Mucosa of gallbladder (tissue), 1 donor: ENCODE measurements around the gene KERA. TPM values are rescaled to one million over a fixed set of nuclear protein-coding genes. Genes with fewer than 3 reads are reported as not detected.
A peak's percentile ranks its signal among the peaks of the same experiment; 100 is the strongest.

ENCODE experiments used
- DNase-seq: peaks from one replicate; pipeline ENCODE4 v3.0.0-alpha.2; 2020; ENCODE audit warnings: low spot score
- total RNA-seq: library from RNA; stranded (reverse); gene quantifications from one replicate; pipeline ENCODE4 v1.2.1, GENCODE V29; 2021
- donor health status: DM: no; HTN: no; CAD: no.

KERA gene
- total RNA-seq, 1 donor from 2014 or later: not detected

DNA sequence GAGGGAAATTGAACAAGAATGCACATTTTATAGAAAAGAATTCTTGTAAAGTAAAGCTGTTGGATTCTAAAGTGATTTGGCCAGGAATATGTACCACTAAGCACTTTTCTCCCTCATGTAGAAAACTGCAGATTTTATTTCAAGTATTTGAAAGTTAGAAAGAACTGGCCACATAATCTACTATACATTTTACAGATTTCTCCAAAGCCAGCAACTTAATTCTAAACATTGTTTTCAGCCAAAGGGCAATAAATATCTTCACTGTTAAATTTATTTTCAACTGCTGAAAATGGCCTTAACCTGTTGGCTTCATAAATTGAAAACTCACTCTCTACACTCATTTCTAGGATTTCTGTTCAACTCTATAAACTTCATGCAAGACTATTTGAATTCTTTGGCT, 15.6 kb upstream of the KERA start:
- DNase-seq: no peak

DNA sequence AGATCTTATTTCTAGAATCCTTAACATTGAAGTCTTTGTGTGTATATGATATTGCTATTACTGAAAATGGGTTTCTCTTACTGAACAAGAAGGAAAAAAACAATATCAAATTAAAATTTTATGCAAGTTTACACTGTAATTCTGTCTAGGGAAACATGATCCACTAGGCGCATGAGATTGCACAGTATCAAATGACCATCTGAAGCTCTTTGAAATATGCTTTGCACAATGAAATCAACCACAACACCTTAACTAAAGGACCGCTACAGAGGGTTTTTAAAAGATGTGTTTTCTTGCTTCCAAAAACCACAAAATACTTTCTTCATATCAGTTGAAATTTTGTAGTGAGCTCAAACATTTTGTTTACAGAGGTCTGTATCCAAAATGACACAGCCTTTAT, 15.1 kb upstream of the KERA start:
- no peak for DNase-seq

DNA sequence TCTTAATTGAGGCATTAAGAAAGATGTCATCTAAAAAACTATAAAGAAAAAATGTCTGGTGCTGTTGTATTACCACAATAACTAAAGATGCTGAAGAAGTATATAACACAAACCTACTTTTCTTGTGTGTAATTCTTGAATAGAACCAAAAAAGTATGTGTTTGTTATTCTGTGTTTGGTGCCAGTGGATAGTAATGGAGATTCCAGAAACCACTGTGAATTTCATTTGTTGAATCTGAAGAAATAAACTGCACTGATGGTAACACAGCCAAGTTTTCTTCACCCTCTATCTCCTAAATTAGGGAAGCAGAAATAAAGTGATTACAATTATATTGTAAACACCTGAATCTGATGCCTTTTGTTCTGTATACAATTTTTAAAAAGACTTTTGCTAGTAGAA, 13.1 kb upstream of the KERA start:
- no peak for DNase-seq

DNA sequence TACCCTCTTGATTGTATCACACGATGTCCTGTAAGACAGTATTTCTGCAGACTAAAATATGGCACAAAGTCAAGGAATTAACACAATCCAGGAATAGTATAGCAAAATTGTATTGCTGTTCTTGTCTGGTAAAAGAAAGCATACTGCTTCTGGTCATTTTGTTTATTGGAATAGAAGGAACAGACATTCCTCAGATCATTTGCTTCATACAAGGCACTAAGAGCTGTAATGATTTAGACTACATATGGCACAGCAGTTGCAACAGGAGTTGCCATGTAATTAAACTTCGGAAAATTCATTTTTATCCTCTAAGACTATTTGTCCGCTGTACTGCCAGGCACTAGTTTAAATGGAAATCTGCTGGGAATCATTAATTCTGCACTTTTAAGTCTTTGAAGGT, 7.6 kb upstream of the KERA start:
- no peak for DNase-seq

DNA sequence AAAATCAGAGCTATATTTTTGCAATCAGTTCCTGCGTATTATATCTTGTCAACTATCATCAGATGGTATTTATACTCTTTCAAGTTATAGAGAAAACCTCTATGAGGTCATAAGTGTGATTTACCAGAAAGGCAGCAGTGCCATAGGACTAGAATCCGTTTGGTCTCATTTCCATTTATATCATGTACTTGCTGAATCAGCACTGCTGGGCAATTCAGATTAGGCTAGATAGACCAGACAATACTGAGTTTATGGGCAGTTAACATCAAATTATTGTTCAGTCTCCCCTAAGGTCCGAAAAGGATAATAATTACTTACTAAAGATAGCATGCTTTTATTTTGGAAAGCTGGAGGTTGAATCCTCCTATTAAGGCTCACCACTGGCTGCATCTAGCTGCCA, 6.8 kb upstream of the KERA start:
- no peak for DNase-seq

DNA sequence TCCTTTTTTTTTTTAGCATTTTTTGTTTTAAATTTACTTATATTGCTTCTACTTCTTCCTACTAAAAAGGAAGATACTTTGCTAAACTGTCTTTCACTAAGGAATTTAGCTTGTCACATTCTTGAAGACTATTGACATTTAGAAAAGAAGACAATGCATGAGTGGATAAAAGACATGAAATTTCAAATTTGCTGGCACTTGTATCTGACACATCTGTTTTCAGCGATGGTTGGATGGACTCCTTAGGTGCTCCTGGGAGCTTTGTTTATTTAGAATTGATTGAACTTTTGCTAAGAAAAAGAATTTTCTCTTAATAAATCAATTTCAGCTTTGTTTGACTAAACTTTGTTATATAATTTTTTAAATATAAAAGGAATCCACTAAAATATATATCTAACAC, 3.3 kb upstream of the KERA start:
- no peak for DNase-seq

DNA sequence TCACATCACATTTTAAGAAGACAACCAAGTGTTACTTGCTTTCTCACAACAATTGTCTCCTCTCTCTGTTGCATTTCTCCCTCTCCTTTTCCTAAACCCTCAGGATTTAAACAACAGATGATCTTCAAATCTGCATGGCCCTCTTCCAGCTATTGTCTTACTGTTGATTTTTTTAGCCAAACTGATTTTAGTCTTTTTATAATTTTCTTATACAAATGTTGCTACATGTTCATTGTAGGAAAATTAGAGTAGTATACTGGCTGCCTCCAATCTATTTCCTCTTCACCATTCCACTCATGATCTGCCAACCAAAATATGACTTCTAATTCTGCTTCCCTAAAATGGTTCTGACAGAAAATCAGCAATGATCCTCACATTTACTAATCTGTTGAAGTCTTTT, 1.4 kb upstream of the KERA start:
- no peak for DNase-seq

DNA sequence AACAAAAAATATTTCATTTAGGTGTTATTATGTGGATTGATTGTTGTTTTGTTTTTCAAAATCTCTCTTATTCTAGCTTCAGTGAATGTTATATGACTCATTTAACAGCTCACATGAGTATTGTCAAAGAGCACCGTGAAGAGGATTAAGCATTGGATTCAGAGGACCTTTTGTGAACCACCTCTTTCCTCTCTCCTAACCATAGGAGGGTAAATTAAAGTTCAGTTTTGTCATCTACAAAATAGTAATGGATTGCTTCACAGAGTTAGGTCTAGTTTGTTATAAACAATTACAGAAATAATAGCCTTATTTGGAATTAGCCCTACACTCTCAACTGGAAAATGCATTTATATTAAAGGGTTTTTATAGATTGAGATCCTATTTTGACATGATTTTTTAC, 962 bp upstream of the KERA start:
- DNase-seq: no peak

DNA sequence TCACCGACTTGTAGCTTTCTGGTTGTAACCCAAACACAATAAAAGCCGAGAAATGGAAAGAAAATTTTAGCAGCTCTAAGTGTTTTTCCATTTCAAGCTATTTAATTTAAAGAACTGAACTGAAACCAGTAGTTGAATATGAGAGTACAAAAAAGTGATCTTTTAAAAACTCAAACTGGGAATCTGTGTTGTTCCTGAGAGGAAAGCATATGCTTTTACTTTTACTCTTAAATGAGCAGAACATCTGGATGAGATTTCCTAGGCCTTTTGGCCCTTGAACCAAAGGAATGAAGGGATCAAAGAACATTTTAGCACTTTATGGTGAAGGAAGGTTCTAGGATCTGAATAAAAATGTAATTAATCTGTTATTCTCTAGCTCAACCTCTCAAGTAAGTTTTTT, 1.3 kb downstream of the KERA start:
- no peak for DNase-seq

DNA sequence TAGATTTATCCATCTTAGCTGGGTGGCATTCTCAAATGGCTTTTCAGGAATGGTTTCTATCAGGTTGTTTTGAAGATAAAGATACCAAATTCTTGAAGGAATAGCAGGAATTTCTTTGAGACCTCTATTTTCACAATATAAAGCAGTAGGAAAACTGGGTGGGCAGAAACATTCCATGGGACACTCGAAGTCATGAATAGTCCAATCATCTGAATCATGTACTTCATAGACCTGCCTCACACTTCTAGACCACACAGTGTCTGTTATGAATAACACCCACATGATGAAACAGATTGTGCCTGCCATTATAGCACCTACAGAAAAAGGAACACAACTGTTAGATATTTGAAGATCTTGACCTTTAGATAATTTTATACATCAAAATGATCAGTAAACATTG, 1.8 kb downstream of the KERA start:
- DNase-seq: no peak

DNA sequence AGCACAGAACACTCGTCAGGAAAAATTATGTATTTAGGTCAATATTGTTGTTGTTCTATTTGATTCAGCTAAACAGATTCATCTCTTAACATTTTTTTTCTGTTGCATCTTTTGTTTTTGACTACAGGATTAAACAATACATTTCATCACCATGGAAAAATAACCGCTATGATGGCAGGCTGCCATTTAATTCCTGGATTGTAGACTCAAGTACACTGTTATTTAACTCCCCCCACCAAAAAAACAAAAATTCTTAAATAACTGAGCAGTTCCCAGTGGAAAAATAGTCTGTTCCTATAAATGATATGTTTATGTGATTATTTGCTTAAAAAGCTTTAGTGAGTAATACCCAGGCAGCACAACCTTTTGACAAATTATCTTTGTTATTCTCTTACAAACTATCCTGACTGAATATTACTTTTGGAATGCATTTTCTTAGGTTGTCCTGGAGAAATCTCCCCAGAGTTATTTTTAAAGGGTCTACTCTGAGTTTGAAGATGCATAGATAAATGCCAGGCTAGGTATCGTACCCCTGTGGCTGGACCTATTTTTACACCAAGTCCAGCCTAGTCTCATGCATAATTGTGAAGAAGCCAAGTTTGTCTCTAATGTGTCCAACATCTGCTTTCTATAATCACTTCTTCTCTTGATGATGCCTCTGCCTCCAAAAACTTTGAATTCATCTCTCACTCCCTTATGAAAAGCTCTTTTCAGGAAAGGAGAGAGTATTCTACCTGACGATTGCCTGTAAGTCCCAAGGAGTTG, 3.7 kb downstream of the KERA start:
- peak; percentile 22 for DNase-seq

DNA sequence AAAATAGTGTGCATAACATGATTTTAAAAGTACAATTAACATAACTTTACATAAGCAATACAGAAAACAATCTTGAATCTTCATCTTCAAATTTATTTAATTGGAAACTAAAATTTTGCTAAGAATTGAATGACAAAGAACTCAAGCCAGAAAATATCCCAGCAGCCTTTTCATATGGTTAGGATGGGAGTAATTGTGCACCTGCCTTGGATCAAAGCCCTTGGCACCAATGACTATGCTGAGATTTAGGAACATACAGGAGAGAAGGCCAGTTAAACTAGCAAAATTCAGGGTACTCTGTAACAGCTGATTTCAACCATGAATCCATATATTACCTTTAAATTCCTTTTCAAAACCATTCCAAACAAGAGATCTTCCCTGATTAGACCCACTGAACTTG, 5.8 kb downstream of the KERA start:
- no peak for DNase-seq

DNA sequence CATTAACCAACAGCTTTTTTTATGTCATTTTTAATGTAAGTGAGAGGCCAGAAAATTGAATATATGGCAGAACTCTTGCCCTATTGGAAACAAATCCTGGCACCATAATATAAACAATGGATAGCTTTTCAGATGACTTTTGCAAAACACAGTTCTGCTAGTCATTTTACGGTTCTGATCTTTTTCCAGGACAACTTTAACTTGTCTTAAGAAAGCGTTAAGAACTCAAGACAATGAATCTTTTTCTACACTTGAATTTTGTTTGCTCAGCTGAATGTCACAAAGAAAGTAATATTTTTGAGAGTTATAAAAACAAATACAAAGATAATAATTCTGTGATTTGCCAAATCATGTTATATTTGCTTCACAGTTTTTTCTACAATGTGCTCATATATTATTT, 13.2 kb downstream of the KERA start:
- DNase-seq: no peak

DNA sequence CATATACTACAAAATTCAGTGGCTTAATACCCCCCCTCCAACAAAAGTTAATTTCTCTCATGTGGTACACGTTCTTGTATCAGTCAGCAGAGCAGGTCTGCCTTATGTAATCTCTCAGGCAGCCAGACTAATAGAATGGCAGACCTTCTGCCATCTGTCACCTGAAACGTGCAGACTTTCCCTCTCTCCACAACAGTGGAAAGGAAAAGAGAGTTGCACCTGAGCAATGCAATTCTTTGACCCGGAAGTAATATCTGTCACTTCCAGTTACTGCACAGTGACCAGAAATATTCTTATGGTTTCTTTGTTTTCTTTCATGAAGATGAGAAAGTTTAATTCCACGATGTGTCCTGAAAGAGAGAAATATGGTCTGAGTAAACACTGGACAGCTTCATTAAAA, 14.4 kb downstream of the KERA start:
- DNase-seq: no peak

DNA sequence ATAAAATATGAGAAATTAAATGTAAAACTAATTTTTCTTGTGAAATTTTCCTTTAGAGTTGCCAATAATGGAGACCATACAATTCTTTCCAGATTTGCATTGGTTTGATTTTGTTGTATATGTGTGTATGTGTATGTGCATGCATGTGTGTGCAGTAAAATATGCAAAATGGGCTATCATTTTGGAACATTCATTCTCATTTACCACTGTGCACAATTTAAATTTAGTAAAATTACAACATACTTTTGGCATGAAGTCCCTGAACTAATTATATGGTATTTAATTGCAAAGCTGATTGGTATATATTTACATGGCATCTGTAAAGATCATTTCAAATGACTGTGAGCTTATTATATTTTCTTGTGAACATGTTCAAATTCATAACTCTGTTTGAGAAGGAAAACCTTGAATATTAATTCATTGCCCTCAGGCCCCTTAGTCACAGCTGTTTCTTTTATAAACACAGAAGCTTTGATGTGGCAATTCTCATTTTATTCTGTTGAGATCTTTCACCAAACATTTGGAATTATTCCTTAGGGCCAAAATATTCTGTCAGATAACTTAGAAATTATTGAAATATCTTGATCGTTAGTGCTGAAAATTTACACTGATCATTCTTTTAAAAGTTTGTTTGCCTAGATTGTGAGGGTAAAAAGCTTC, 17.6 kb downstream of the KERA start:
- no peak for DNase-seq

DNA sequence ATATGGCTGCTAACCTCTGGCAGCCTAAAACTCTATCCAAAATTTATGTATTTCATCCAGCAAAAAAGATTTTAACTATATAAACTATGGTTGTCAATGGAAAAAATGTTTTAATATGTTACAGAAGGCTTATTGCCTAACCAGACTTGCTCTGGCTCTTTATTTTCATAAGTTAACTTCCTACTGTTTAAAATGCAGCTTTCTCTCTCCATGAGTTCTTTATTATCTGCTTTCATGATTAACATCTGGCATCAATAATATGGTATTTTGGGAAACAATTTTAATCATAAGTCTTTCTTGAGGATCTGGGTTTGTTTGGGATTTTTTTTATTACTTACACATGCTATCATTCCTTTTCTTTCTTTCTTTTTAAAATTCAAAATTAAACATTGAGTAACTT, 20.5 kb downstream of the KERA start:
- no peak for DNase-seq

DNA sequence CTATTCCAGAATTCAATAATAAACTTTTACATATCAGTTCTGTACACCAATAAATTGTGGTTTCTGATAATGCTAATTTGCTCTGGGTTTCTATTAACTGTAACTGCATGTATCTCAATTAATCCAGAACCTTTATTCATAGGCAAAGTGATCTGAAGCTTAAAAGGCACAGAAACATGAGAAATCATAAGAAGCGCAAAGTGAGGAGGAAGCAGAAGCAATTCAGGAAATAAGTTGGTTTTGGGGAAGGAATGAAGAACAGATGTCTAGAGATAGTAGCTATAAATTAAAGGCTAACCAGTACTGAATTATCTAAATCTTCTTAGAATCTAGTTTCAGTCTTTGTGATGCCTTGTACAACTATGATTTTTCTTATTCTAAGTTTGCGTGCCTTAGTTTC, 24.6 kb downstream of the KERA start:
- no peak for DNase-seq

DNA sequence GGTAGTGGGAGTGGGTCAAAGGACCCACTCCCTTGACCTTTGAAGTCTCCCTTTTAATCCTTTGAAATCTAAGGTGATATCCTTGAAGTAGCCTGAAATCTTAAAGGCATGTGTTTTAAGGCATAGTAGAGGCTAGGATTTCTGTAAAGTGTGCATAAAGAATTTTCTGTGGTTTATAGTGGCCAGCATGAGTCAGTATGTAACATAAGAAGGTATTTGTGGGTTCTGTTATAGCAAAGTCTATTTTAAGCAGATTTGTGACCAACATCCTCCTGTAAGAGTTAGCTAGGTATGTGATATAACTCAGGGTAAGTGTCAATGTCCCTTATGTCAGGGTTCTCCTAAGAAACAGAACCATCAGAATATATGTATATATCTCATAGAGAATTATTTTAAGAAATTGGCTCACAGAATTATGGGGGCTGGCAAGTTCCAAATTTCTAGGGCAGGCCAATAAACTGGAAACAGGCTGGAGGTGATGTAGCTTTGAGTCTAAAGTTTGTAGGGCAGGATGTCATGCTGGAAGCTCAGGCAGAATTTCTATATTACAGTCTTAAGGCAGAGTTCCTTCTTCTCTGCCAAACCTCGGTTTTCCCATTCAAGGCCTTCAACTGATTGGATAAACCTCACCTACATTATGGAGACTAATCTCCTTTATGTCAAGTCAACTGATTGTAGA, 34.4 kb downstream of the KERA start:
- DNase-seq: no peak

DNA sequence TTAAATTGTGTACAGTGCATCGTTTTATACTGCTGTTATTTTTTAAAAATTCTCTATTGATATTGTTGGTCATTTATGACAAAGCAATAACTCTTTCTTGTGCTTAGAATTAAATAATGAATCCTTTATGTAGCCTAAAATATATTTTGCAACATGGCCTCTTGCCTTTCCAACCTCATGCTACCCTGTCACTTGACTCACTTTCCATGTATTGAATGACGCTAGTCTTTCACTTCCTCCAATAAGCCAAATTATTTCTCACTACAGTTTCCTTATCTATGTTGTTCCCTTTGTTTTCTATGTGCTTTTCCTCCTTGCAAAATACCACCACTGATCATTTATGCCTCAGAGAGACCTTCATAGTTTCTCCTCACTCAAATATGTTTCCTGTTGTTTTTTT, 36.7 kb downstream of the KERA start:
- DNase-seq: no peak

DNA sequence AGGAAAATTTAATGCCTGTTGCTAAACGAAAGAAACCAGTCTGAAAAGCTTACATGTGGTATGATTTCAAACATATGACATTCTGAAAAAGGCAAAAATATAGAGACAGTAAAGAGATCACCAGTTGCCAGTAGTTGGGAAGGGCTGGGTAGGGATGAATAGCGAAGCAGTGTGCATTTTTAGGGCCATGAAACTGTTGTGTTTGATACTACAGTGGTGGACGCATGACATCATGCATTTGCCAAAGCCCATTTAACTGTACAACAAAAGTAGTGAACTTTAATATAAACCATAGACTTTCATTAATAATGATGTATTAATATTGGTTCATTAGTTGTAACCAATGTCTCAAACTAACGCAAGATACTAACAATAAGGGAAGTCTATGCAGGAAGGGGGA, 38.4 kb downstream of the KERA start:
- DNase-seq: no peak

DNA sequence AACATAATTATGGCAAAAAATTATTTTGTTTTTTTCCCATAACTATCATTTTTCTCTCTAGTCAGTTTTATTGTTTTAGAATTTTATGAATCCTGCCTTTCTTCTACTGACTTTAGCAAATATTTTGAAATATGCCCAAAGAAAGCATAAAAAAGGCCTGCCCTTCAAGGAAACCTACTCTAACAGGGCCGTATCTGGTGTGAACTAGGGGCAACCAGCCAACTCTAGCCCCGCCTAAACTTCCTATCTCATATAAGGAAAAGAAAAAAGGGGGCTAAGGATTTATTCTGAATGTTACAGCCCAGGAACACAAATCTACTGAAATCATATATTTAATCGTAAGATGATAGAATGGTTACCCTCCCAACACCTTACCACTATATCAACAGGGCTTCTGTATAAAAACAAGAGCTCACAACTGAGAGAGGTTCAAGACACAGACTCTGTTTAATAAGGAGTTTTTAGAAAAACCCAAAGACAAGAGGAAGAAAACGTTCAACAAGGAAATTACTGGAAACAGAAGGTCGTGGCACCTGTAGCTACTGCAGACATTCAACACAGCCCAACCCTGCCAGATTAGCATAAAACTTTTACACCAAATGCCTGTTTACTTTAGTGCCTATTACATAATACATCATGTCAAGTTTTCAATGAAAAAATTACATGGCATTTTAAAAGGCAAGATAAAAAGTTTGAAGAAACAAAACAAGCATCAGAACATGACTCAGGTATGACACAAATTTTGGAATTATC, 40.1 kb downstream of the KERA start:
- DNase-seq: no peak

DNA sequence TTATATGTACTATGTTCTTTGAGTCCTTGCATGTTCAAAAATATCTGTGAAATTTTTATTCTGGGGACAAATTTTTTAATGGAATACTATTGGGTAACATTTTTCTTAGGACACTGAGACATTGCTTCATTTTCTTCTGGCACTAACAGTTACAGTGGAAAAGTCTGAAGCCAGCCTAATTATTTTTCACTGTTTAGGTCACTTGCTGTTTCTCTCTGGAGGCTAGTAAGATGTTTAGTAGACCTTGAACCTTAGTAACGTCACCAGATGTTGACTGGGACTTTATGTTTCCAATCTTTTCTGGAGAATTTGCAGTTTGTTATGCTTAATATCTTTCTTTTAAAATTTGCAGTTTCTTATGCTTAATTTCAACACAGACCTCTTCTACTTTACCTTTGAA, 40.8 kb downstream of the KERA start:
- no peak for DNase-seq
